ENCODE data around the gene HARS1. TPM values are rescaled to one million over a fixed set of nuclear protein-coding genes. Genes with fewer than 3 reads are reported as not detected.

HARS1 gene, protein sequence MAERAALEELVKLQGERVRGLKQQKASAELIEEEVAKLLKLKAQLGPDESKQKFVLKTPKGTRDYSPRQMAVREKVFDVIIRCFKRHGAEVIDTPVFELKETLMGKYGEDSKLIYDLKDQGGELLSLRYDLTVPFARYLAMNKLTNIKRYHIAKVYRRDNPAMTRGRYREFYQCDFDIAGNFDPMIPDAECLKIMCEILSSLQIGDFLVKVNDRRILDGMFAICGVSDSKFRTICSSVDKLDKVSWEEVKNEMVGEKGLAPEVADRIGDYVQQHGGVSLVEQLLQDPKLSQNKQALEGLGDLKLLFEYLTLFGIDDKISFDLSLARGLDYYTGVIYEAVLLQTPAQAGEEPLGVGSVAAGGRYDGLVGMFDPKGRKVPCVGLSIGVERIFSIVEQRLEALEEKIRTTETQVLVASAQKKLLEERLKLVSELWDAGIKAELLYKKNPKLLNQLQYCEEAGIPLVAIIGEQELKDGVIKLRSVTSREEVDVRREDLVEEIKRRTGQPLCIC
- 60.2 and 70.4 TPM in 2 replicates for total RNA-seq

DNA sequence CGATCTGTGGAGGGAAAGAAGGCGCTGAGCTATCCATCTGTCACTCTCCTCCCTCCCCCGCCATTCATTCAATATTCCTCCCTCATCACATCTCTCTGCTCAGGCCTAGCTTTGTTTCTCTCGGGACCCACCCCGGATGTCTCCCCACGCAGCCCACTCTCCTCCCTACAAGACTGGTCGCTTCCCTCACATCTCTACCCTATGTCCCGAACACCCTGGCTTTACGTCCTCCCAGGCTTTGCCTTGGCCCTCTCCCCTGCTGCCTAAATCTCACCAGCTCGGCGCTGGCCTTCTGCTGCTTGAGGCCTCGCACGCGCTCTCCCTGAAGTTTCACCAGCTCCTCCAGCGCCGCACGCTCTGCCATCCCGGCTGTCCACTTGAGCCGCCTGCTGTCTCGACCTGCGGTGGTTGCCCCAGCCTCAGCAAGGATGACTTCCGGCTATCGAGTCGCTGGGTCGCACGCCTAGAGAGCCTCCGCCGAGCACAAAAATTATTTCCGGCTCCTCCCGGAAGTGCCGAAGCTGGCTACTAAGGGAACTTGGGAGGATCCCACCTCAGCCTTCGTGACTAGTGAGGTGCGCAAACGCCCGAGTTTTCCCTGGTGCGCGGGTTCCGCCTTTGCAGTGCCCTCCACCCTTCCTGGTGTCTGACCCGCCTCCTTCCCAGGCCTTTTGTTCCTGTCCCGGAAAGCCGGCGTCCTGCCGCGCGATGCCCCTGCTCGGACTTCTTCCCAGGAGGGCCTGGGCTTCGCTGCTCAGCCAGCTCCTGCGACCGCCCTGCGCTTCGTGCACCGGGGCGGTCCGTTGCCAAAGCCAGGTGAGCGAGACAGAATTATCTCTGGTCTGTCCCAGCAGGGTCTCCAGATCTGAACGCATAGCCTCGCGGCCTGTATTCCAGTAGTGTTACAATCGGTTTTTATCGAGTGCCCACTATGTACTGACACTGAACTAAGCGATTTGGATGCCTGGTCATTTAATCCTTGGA is at the start of gene HARS1, which contains the start of gene HARS2:
HARS1 (minus strand) TSS at position 430 of the 984 bp plus-strand sequence; CDS start at position 364, 66 bp downstream.
HARS2 (plus strand) TSS at position 515 of the 984 bp plus-strand sequence; CDS start at position 709, 194 bp downstream.

DNA sequence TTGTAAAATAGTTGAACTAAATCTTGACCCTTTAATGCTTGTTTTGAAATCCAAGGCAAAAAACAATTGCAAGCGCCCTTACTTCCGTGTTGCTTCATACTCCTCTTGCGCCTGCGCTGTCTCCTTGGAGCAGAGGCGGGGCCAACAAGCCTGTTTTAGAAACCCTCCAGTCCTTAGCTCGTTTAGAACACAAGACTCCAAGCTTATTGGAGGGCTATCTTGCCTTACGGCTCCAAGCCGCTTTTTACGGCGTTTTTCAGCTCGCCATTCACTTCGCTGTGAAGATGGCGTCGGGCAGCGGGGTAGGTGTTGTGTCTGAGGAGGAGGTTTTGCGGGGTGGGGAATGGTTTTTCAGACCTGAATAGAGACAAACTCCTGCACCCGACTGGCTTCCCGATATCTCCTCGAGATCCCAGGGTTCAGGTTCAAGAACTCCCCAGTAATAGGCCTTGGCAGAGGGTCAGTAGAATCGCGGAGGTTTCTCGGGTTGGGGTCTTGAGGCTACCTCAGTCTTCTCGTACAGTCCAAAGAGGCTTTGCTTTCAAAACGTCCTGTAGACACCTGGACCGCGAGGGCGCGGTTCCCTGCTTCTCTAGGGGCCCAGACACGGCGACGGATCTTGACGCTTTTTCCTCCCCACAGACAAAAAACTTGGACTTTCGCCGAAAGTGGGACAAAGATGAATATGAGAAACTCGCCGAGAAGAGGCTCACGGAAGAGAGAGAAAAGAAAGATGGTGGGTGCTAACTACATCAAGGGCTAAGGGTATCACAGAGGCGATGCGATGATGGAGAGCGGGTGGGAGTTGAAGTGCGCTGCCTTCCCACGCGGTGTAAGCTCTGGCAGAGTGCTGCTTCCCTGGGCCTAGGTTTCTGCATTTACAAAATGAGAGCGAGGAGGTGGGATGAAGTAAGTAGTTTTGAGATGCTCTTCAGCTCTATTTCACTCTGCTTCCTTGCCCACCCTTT is 9.3 kb upstream of the HARS1 start, which contains the start of gene ZMAT2:
ZMAT2 (plus strand) TSS at position 271 of the 968 bp plus-strand sequence; CDS start at position 285, 14 bp downstream.

DNA sequence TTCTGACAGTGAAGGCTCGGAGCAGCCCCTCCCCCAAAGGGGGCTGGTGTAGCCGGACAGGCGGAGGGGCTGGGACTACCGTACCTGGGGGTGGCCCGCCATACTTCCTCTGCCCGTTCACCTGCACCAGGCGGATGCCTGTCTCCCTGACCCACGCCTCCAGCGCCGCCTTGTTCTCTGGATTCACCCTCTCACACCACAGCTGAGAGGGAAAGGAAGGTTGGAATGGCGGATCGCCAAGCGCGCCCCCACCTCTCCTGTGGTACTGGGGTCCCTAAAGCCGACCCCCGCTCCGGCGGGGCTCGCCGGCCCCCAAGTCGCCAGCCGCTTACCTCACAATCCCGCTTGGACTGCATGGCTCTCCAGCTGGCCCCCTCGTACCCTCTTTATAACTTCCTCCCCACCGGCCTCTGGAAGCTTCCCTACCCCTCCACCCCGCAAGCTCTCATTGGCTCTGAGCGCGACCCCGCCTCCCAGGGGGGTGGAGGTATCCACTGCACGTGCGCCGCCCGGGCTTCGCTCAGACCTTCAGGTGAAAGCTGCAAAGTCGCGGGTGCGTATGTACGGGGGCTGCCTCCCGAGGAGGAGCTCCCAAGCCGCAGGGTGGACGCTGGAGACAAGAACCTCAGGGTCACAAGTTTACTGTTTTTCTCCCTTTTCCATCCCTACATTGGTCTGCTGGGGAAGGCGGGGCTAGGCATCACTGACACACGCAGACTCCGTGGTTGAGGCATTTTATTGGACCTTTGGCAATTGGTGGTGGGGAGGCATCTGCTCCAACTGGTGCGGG is 17.8 kb downstream of the HARS1 start, which contains the start of gene DND1:
DND1 (minus strand) TSS at position 390 of the 790 bp plus-strand sequence; CDS start at position 356, 34 bp downstream.

DNA sequence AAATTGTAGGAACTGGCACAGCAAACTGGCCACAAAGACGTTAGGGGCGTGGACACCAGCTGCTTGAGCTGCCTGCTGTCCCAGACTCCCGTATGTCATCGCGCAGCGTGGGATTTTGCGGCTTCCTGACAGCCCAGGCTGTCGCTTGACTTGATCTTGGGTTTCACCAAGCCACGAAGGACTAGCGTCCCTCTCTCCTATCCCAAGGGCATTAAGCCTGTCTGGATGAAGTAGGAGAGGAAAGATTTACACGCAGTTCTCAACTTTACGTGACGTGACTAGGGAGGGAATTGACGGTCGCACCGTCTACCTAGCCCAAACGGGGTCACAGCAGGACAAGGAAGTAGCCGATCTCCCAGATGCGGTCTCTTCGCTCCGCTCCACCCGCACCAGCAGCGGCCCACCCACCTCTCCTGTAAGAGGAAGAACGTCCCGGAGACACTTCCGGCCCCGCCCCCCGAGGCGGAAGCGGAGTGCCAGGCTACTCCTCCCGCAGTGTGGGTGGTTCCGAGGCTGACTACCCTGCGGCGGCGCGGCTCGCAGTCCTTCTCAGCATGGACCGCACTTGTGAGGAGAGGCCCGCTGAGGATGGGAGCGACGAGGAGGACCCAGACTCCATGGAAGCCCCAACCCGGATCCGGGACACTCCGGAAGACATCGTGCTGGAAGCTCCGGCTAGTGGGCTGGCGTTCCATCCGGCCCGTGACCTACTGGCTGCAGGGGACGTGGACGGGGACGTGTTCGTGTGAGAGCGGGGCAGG is 26.6 kb downstream of the HARS1 start, which contains the start of gene WDR55:
WDR55 (plus strand) TSS at position 546 of the 761 bp plus-strand sequence; CDS start at position 555, 9 bp downstream.

DNA sequence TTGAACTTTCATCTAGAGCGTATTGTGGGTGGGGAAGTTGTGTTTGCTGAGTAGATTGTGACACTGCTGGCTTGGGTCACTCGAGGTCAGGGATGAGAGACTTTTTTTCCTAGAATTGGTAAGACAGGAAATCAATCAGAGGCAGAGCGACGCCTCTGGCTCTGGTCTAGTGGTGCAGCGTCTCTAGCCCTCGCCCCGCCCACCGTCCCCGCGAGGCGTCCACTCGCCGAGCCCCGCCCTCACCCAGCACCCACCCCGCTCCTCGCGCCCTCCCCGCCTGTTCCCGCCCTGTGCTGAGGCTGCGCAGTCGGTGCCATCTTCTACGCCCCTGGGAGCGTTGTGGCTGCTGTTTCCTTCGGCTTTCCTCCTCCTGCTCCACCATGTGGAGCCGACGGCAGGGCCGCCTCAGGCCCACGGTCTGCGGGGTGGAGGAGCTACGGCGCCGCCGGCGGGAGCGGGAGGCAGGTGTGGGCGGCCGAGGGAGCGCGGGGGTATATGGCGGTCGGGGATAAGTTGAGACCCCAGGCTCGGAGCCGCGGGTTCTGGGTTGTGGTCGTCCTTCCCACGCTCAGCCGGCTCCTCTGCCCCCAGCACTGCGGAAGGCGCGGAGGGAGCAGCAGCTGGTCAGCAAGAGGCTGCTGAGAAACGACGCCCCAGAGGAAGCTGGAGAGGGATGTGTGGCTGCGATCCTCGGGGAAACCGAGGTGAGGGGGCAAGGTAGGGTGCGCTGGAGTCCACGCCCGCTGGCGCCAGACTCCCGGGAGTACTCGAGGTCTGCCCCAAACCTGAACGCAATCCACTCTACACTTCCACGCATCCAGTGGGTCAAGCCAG is 51.8 kb downstream of the HARS1 start, which contains the start of gene TMCO6:
TMCO6 (plus strand) TSS at position 304 of the 834 bp plus-strand sequence; CDS start at position 381, 77 bp downstream.

DNA sequence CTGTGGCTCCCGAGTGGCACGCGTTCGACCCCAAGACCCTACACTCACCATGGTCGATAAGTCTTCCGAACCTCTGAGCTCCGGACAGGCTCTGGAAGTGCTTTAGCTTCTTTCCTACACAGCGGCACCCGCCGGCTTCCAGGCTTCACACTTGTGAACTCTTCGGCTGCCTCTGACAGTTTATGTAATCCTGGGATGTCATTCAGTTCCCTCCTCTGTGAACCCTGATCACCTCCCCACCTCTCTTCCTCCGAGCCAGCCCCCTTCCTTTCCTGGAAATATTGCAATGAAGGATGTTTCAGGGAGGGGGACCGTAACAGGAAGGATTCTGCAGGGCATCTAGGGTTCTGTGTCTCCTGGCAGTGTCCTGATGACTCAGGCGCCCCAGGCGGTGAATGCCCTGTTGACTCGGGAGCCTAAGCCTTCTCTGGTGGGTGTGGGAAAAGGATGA is 58.1 kb downstream of the HARS1 start, which contains the start of gene CD14:
CD14 (minus strand) TSS at position 155 of the 451 bp plus-strand sequence; CDS start at position 51, 104 bp downstream.

Other genes with a start within 250 kb of the HARS1 start
- gene EIF4EBP3, start 143.7 kb downstream of the HARS1 start, total RNA-seq: 0.44 and 1.6 TPM in 2 replicates
- gene SRA1, start 133.9 kb downstream of the HARS1 start, total RNA-seq: 15.4 and 17.1 TPM in 2 replicates
- gene APBB3, start 126.8 kb downstream of the HARS1 start, total RNA-seq: 5.0 and 16.0 TPM in 2 replicates
- gene SLC35A4, start 126.5 kb downstream of the HARS1 start, total RNA-seq: 11.3 and 45.3 TPM in 2 replicates
- gene CD14, start 58.2 kb downstream of the HARS1 start, total RNA-seq: 3.2 TPM in 1 of 2 replicates, not detected in the other
- gene TMCO6, start 51.9 kb downstream of the HARS1 start, total RNA-seq: 15.4 and 19.7 TPM in 2 replicates
- 42.2 and 64.1 TPM in 2 replicates for gene NDUFA2, start 43.7 kb downstream of the HARS1 start, total RNA-seq
- 75.0 and 111 TPM in 2 replicates for gene IK, start 43.5 kb downstream of the HARS1 start, total RNA-seq
- 30.4 and 34.9 TPM in 2 replicates for gene WDR55, start 26.5 kb downstream of the HARS1 start, total RNA-seq
- 0.38 and 0.49 TPM in 2 replicates for gene DND1, start 17.8 kb downstream of the HARS1 start, total RNA-seq
- 24.1 and 36.4 TPM in 2 replicates for gene HARS2, start 85 bp upstream of the HARS1 start, total RNA-seq
- gene ZMAT2, start 9.1 kb upstream of the HARS1 start, total RNA-seq: 37.2 and 58.8 TPM in 2 replicates
- gene PCDHA1, start 94.8 kb upstream of the HARS1 start, total RNA-seq: 0.13 TPM in 1 of 2 replicates, not detected in the other
- 0.06 TPM in 1 of 2 replicates, not detected in the other for gene PCDHA2, start 103.5 kb upstream of the HARS1 start, total RNA-seq
- under 0.01 and 0.19 TPM in 2 replicates for gene PCDHA3, start 109.7 kb upstream of the HARS1 start, total RNA-seq
- under 0.01 and 0.19 TPM in 2 replicates for gene PCDHA4, start 115.7 kb upstream of the HARS1 start, total RNA-seq
- gene PCDHA5, start 130.2 kb upstream of the HARS1 start, total RNA-seq: under 0.01 TPM in 1 of 2 replicates, not detected in the other
- gene PCDHA6, start 136.6 kb upstream of the HARS1 start, total RNA-seq: 0.13 and 0.16 TPM in 2 replicates
- gene PCDHA7, start 142.9 kb upstream of the HARS1 start, total RNA-seq: under 0.01 and 0.06 TPM in 2 replicates
- 0.13 TPM in 1 of 2 replicates, not detected in the other for gene PCDHA8, start 149.8 kb upstream of the HARS1 start, total RNA-seq
- gene PCDHA9, start 157.0 kb upstream of the HARS1 start, total RNA-seq: 0.06 TPM in 1 of 2 replicates, not detected in the other
- under 0.01 and 0.13 TPM in 2 replicates for gene PCDHA10, start 164.5 kb upstream of the HARS1 start, total RNA-seq
- gene PCDHA11, start 177.6 kb upstream of the HARS1 start, total RNA-seq: under 0.01 and 0.13 TPM in 2 replicates
- under 0.01 TPM in 1 of 2 replicates, not detected in the other for gene PCDHA12, start 183.9 kb upstream of the HARS1 start, total RNA-seq
- not detected in 2 replicates for gene PCDHA13, start 190.8 kb upstream of the HARS1 start, total RNA-seq
- 0.06 TPM in 1 of 2 replicates, not detected in the other for gene PCDHAC1, start 234.9 kb upstream of the HARS1 start, total RNA-seq

Data from bladder microvascular endothelial cell (primary cell).